Tongue (tissue), 2 donors: ENCODE results near the gene TMEM156. TPM values are rescaled to one million over a fixed set of nuclear protein-coding genes. Genes with fewer than 3 reads are reported as not detected.
"Not testable (repeated sequence)": the region's sequence is repeated elsewhere in the genome, so short reads cannot be mapped to it uniquely, and the experiment has no call there.

Source experiments
- DNase-seq: peaks from one replicate; pipeline ENCODE4 v3.0.0-alpha.2; 2015
- total RNA-seq: library from RNA; depleted of rRNA; stranded (reverse); fragments of >200 nt; gene quantifications from one replicate; pipeline ENCODE4 v1.2.3, GENCODE V29; 2014

Gene TMEM156
- total RNA-seq, 1 donor from 2014 or later, result 1.6 TPM

DNA sequence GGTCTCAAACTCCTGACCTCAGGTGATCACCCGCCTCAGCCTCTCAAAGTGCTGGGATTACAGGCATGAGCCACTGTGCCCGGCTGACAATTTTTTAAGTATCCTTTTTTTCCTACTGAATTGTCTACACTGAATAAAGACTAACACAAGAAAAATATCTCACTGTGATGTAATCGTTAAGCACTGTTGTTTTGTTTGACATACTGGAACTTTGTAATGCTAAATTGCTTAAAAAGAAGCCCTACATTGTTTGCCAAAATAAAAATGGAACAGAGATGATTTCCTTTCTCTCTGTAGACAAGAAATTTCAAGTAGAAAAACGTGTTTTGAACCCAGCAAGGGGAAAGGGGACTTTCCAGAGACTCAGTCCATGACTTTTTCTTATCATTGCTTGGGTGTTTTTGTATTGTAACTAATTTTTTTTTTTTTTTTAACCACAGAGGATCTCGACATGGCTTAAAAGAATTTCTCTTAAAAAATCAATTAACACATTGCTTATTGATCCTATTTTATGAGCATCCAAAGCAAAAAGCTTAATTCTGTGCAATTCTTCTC is 74.9 kb downstream of the TMEM156 start:
- DNase-seq, result peak; percentile 27

DNA sequence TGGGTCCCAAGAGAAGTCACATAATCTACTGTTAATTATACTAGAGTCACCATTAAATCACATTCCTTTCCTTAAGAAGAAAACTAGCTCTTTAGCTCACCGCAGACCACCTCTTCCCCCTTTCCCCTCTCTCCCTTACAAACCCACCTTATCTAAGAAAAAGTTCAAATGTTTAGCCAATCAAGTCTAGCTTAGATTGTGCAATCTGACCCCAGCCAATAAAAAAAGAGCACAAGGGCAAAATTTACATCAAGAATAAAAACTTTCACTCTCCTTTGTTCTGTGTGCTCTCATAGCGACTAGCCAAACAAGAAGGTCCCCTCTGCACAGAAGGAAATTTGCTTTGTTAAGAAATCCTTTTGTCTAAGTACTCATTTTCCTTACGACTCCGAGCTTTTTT is 76.3 kb downstream of the TMEM156 start:
- DNase-seq, result no peak

DNA sequence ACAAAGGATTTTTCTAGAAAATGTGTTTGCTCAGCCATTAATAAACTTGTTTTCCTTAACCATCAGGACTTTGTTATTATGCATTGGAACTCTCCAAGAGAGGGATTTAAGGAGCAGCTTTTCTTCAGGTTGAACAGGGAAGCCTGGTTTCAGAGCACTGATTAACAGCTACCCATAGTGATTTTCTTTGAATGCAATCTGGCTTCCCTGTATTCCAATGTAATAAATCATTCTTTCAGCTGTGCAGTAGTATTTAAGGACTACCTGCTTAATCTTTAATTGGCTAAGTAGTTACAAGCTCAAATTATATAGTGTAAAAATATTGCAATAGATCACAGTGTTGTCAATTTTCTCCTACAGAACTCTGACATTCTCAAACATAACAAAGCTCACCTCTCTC is 77.5 kb downstream of the TMEM156 start:
- no peak for DNase-seq

DNA sequence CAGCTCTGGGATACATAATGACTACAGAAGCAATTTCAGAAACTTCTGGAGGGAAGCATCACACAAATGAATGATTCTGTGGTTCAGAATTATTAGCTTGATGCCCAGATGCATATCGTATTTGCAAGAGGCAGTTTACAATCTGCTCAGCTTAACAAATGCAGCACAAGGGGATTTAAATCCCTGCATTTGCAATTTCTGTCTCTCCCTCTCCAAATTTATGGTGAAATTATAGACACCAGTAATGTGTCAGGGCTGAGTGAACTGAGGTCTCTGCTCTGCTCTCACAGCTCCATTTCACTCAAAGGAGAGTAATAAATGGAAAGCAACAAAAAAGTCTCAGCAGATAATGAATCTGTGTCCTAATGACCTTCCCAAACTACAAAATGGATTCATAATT is 80.2 kb downstream of the TMEM156 start:
- DNase-seq, result no peak

DNA sequence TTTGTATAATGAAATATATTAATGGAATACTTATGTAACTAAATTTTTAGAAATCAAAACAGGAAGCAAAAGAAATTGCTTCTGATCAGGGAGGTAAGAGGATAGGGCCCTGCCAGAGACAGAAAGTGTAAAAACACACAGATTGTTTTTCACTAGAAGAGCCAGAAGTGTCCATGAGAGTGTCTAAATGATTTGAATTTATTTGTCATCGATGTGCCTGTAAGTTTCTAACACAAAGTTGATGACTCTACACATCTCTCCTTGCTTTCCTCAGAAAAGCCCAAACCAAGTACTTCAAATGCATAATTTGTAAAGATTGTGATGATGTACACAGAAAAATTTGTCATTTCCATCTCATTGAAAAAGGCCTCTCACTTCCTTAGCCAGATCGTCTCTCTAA is 80.6 kb downstream of the TMEM156 start:
- no peak for DNase-seq

DNA sequence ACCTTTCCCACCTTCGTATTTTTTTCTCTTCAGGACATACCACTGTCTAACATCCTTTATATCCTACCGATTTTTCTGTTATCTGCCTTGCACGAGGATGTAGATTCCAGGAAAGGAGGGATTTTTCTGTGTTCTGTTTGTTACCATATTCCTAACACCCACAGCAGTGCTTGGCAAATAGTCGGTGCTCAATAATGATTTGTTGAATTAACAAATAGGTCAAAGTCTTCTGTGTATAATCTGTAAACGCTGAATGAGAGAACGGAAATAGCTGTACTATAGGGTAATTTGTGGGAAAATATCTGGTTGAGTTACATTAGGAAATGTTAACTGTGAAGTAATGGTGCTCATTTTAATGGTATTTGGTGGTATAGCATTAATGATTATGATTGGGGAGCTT is 81.5 kb downstream of the TMEM156 start:
- no peak for DNase-seq

DNA sequence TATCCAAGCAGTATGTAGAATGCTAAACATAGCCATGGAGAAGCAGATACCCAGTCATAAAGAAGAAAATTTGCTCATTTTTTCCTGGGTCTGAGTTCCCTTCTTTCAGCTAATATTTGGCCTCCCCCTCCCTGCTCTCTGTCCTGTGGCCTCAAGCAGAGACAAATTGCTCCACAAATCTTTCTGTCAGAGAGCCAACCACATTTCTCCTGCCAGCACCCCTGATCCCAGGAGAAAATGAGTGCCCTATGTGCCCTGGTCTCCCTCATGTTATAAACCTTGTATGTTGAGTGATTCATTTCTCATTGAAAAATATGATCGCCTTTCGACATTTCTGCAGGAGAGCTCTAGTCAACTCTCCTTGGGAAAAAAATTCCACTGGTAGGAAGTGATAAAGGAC is 82.0 kb downstream of the TMEM156 start:
- no peak for DNase-seq

DNA sequence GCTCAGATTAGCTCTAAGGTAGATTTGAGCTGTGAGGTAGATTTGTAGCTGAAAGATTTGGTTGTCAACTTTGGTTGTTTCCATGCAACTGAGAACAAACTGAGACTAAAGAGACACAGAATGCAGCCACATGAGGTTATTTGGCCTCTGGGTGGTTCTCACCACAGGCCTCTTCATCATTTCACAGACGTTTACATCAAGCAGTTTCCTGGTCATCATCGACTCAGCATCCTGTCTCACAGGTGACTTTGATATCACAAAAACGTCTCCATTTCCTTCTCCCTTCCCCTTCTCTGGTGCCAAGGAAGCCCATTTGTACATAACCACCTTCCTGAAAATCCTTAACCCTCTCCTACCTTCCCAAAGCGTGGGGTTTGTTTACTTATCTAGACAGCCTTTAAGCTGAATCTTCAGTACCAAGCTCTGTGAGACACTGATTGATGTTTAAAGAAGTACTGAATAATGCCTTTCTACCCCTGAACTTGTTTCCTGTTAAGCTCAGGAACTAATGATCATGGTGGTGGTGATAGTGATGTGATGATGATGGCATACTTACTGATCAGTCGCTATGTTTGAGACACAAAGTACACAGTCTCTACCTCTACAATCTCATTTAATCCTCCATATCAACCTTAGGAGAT is 82.7 kb downstream of the TMEM156 start:
- no peak for DNase-seq

DNA sequence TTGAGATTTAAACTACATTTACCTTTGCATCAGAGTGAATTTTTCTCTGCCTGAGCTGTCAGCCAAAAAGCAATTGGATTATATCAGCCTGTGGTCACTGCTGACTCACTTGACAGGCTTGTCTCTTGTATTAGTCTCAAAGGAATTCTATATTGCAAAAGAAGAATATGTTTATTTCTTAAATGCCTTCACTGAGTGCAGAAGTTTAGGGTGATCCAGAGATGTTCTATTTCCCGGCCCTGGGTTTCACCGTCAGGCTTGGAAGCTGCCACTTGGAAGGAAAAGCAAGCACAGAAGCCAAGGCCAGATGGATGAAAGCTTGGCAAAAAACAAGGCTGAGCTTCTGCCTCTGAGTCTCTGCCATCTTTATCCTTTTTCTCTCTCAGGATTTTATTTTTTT is 83.7 kb downstream of the TMEM156 start:
- peak; percentile 72 for DNase-seq

DNA sequence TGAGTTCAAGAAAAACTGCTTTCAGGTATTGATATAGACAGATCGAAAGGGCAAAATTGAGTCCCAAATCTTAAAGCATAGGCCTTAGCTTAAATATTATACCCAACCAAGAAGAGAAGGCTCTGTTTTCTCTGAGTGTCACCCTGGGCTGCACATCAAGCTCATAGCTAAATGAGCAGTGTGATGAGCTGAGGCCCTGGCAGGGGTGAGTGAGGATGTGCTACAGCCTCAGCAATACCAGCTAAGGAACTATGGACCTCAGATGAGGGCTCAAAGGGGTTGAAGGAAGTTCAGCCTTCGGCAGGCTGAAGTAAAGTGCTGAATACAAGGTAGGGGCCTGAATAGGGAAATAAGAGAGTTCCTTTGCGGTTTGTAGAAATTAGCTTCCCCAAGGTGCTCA is 85.3 kb downstream of the TMEM156 start:
- no peak for DNase-seq

DNA sequence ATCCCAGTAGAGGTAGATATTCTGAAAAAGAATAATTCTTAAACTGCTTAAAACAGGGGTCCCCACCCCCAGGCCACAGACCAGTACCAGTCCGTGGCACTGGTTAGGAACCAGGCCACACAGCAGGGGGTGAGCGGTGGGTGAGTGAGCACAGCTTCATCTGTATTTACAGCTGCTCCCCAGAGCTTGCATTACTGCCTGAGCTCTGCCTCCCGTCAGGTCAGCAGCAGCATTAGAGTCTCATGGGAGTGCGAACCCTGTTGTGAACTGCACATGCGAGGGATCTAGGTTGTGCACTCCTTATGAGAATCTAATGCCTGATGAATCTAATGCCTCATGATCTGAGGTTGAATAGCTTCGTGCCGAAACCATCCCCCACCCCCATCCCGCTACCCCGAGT is 87.8 kb downstream of the TMEM156 start:
- DNase-seq, result no peak

DNA sequence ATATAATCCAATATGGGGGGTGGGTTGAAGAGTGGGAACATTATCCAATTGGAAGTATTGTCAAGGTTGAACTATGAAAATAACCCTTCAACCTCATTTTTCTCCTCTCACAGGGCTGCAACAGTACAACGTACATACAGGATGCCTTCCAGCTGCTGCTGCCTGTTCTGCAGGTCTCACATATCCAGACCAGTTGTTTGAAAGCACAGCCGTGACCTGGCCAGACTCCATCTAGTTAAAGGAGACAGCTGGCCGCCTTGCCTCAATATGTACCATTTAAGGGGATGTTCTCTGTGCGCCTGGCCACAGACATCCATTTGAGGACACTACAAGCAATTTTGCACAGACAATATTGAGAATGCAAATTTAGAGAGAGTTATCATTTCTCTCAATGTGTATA is 88.9 kb downstream of the TMEM156 start:
- DNase-seq, result peak; percentile 97

DNA sequence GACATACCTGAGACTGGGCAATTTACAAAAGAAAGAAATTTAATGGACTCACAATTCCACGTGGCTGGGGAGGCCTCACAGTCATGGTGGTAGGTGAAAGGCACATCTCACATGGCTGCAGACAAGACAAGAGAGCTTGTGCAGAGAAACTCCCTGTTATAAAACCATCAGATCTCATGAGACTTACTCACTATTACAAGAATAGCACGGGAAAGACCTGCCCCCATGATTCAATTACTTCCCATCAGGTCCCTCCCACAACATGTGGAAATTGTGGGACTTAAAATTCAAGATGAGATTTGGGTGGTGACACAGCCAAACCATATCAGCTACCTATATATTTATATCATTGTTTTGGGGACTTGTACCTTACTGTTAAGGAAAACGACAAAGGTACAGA is 90.3 kb downstream of the TMEM156 start:
- not testable (repeated sequence) for DNase-seq

DNA sequence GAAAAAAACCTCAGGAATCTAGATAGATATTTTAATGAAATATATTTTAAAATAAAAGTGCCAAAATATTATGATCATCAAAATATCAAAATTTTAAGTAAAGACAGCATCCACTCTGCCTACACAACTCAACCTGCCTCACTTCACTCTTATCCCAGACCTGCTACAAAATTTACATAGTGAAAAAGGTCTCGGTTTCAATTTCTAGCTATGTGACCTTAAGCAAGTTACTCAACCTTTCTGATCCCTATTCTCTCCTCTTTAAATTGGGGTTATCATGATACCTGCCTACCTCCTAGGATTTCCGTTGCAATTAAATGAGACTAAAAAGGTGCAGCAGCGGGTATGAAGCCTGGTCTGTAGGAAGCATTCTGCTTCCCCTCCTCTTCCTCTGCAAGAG is 91.7 kb downstream of the TMEM156 start:
- no peak for DNase-seq

DNA sequence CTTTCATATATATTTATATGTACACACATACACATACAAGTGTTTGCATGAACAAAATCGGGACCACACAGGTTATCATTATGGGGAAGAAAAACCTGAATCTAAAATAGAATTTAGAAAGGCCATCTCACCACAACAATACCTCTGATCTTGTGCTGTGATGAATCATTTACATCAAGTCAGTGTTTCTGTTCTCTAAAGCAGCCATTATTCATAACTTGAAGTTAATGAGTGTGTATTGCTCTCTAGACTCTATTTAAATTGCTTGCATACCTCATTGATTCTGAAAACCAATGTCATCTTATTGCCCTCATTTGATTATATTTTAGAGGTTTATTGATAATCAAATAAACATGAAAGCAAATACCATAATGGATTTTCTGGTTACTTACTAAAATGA is 93.0 kb downstream of the TMEM156 start:
- no peak for DNase-seq

DNA sequence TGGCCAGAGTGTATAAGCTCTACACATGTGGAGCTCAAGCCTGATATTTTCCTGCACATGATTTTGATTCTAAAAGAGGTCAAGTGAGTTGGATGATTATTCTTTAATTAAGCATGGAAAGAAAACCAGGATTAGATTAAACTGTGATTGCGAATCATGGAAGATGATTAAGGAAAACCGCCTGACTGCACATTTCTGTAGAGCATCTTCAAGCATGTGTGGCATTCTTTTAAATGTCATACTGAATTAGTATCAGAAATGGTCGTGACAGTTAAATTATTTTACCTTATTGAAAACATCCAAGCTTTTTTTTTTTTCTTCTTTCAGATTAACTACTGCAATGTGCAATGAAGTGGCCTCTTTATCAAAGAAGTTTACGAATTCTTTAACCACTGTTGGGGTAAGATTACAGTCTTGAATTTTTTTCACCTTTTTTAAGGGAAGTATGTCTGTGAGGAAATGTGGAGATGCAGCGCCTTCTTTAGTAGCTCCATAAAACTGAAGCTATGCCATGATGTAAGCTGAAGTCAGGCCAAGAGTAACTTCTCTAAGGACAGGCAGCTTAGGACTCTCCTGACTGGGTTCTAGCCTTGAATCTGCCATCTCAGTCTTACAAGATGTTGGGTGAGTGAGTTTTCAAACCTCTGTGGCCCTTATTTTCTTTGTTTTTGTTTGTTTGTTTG is 96.7 kb downstream of the TMEM156 start:
- no peak for DNase-seq

DNA sequence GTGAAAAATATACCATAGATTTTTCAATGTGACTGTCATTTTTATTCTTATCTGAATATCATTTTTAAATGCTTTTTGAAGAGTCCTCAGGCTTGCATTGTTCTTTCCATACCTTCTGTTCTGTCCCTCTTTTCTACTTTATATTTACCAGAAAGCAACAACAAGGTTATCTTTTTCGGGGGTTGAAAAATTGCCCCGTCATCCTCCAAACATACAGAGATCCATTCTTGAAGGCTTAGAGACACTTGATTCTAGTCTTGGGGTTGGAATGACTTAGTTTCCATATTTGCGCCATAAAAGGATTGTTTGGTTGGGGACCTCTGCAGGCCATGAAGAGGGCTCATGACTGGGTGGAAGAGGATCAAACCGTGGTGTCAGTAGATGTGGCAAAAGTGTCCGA is 101.1 kb downstream of the TMEM156 start:
- DNase-seq, result no peak

DNA sequence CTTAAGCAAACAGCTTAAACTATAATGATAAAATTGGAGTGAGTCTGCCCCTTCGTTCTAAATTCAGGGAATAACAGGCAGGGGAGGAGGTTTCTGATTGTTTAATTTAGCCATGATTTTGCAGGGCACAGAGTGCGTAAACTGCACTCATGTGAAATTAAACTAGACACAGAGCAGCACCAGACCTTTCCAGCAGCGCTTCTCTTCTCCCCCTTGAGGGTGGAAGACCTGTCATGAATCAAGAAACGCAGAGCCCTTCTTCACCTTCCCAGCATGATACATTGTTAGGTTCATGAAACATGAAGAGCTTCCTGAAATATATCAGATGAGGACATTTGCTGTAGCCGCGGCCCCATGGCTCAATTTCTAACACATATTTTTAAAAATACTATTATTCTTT is 101.5 kb downstream of the TMEM156 start:
- no peak for DNase-seq

DNA sequence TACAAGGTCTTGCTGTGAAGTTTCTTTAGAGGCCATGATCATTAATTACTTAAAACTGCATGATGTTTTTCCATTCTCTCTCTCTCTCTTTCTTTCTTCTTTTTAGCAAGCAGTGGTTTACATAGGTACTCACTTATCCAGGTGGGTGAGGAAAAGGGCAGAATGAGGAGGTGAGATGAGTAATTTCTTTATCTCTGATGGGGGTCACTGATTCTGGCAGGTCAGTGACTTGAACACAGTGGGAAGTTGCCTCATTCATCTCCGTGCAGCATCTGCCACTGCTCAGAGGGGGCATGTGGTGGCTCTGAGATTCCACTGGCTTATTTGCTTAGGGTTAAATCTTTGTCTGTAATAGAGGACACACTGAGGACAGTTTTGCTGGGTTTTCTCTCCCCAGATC is 102.0 kb downstream of the TMEM156 start:
- DNase-seq, result no peak

DNA sequence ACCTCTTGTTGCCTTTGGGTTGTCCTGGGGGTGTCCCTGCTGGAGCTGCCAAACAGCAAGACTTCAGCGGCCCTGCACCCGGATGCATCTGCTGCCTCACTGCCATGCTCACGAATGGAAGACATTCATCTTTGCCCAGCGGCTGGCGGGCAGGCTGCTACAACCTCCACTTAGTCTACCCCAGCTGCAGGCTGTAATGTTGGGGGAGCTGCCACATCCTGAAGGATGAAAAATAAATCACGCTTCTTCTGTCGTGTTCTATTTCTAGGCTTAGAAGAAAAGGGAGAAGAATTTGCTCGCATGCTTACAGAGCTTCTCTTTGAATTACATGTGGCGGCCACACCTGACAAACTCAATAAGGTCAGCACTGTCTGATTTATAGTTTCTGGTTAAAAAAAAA is 103.2 kb downstream of the TMEM156 start:
- no peak for DNase-seq

DNA sequence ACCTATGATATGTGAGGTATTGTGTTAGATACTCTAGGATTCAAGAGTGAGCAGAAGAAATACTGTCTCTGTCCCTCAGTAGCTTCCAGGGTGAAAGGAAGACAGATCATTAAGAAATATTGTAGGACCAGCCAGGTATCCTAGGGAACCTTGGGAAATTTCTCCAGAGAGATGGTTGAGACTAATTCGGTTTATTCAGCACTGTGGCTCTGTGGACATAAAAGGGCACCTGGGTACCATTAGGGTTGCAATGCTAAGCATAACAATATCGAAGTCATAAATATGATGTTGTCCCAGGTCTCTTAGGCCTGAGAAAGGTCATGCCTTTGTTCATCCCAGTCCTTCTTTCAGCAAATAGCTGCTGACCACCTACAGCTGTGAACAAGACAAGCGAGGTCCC is 103.6 kb downstream of the TMEM156 start:
- no peak for DNase-seq

DNA sequence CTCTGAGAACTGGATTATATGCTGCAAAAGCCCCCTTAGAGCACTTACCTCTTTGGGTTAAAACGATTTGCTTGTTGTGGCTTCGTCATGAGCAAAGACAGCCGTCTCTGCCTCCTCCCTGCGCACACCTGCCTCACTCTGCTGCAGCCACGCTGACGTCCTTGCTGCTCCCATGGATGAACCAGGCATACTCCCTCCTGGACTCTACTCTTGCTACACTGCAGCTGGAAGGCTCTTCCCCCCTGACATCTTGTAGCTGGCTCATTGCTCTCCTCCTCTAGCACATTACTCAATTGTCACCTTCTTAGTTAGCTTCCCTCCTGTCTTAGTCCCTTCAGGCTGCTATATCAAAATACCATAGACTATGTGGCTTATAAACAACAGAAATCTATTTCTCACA is 105.3 kb downstream of the TMEM156 start:
- DNase-seq, result no peak

DNA sequence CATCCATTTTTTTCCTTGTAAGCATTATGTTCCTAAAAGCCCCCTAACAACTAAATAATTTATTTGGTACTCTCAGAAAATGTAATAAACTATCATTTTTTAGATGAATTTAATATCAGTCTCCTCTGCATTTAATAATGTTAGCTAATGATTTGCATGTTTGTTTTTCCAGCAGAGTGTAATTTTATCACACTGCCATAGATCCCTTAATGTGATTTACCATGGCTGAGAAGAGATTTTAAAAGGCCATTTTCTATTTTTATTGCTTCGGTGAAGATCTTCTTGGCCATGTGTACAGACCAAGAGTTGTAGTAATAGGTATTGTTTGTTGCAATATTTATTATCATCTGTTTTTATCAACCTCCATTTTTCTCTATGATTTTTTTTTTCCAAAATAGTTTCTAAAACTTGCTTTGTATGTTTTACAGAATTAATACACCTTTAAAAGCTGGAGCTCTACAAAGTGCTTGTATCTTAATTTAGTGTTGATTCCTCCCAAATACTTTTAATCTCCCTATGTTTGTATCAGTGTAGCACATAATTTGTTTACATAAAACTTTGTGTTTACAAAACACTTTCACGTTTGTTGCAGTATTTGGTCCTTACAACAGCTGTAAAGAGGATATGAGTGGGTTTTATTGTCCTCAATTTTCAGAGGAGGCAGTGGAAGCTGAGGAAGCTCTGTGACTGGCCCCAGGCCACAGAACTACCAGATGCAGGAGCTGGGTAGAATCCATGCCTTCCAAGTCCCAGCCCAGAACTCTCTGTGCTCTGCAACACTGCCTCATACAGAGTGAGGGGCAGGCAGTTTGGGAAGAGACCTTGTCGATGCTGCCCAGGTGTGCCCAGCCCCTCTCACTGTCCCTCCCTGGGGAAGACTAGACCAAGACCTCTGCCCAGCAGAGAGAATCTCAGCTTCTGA is 106.5 kb downstream of the TMEM156 start:
- DNase-seq, result peak; percentile 40
